ENCODE data around the gene GTPBP6.
A peak's percentile ranks its signal among the peaks of the same experiment; 100 is the strongest.
"Not testable (repeated sequence)": the region's sequence is repeated elsewhere in the genome, so short reads cannot be mapped to it uniquely, and the experiment has no call there.

GTPBP6 gene

GRCh38 chrX:314781-315595 is 3.6 kb downstream of the GTPBP6 start:
- DNase-seq = no peak

DNA sequence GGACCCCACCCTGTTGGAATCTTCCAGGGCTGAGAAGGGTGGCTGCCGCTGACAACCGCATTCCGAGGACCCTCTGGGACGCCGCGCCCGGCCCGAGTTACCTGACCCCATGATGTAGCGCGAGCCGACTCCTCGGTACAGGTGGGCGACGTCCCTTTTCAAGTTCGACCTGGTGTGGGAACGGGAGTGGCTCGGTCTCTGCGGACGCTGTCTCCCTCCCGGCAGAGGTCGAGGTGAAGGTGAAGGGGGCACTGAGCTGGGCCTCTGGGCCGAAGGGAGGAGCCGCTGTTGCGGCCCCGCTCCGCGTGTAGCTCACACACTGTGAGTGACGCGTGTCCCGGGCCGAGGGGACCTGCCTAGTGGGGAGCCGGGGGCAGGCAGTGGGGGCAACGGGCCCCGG is 4.5 kb downstream of the GTPBP6 start:
- DNase-seq = no peak

GRCh38 chrX:313546-313945 is 5.0 kb downstream of the GTPBP6 start:
- DNase-seq = no peak

DNA sequence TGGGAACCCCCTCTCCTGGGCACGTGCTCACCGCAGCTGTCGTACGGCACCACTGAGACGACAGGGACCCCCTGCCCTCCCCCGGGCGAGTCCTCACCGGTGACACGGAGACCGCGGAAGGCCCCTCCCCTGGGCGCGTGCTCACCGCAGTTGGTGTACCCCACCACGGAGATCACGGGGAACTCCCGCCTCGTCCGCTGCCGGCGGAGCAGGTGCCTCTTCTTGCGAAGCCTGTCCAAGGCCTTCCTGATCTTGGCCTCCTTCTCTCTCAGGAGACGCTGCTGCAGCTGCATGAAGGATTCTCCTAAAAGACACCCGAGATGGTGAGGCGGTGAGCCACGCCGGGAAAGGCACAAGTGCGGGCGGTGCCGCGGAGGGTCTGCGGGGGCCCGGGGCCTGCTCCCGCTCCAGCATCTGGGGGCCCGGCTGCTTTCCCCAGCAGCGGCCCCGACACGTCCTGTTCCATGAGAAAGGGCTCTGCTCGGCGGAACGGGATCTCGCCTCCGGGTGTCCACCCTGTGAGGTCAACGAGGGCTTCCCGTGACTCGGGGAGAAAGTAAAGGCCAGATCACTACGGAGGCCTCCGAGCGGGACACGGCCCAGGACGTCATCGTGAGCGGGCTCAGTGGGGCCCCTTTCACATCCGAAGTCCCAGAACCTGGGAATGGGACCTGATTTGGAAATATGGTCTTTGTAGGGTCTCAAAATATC is 5.8 kb downstream of the GTPBP6 start:
- DNase-seq = no peak

DNA sequence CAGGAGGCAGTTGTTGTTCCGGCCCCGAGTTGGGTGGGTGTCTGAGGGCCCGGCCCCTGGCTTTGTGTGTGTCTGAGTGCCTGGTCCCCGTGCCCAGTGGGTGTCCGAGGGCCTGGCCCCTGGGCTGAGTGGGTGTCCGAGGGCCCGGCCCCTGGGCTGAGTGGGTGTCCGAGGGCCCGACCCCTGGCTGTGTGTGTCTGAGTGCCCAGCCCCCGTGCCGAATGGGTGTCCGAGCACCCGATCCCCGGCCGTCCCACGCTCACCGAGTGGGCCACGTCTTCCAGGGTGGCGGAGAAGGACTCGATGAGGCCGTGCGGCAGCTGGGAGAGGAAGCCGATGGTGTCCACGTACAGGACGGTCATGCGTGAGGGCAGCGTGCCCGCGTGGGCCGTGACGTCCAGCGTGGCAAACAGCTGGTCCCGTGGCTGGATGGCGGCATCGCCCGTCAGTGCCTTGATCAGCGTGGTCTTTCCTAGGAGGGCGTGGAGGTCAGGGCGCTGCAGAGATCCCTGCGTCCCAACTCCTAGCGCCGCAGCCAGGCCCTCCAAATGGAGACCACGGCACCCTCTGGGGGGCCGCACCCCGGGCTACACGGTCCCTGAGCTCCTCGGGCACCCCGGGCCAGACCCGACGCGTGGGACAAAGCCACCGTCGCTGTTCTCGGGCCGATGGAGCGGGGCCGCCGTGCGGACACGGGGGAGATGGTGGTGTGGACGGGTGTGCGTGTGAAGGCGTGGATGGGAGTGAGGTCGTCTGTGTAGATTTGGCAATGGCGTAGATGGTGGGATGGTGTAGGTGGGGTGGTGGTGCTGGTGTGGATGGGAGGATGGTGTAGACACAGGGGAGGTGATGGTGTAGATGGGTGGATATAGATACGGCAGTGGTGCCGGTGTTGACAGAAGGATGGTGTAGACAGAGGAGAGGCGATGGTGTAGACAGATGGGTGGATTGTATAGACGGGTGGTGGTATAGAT is 7.2 kb downstream of the GTPBP6 start:
- peak in 1 of 5 experiments; percentile 5 for DNase-seq

- DNase-seq = no peak
Measured at GRCh38 chrX:310621-311155, 7.9 kb downstream of the GTPBP6 start.

DNA sequence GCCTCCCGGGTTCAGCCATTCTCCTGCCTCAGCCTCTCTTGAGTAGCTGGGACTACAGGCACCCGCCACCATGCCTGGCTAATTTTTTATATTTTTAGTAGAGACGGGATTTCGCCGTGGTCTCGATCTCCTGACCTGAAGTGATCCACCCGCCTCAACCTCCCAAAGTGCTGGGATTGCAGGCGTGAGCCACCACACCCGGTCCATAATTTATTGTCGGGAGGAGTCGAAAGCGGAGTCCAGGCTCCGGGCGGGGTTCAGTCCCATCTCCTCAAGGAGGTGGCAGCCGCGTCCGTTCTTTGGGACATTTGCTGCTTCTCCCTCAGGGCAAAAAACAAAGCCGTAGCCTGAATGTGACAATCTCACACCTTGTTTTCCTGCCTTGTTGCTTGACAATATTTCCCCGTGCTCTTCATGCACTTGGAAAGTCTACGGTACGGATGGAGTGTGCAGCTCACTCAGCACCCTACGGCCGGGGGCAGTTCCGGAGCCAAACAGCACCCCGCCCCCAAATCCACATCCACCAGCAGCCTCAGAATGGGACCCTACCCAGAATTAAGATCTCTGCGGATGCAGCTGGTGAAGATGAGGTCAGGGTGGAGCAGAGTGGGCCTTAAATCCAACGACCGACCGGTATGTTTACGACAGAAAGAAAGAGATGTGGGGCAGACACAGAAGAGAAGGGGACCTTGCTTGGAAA is 9.6 kb downstream of the GTPBP6 start:
- no peak for DNase-seq

DNA sequence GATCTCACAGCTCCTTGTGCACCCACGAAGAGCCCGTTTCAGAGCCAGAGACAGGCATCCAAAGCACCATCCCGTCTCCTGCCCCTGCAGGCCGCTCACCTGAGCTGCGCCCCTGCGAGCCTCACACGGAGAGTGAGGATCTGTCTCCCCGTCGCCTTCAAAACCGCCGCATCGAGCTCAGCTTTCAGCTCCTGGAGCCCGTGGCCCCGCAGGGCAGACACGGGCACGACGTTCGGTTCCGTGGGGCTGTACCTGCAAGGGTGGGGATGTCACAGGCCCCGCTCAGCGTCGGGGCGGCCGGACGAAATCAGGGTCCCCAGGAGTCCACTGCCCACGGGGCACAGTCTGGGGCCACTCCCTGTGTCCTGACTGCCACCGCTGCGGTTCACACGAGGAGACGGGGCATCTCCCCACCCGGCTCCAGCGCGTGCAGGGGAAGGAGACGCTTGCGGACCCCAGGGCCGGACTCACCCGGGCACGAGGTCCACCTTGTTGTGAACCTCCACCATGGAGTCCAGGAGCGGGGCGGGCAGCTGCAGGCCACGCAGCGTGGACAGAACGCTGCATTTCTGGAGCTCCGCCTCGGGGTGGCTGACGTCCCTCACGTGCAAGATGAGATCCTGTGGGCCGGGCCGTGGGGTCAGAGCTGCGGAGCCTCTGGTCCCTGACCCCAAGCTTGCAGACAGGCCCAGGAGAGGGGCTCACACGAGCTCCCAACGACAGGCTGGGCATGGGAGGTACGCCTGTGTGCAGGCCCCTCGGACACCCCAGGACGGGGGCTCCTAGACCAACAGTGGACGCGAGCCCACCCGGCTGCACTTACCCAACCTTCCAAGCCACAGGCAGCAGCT is 11.1 kb downstream of the GTPBP6 start:
- DNase-seq = no peak

- not testable (repeated sequence) for DNase-seq
Measured at GRCh38 chrX:306614-307251, 11.9 kb downstream of the GTPBP6 start.

DNA sequence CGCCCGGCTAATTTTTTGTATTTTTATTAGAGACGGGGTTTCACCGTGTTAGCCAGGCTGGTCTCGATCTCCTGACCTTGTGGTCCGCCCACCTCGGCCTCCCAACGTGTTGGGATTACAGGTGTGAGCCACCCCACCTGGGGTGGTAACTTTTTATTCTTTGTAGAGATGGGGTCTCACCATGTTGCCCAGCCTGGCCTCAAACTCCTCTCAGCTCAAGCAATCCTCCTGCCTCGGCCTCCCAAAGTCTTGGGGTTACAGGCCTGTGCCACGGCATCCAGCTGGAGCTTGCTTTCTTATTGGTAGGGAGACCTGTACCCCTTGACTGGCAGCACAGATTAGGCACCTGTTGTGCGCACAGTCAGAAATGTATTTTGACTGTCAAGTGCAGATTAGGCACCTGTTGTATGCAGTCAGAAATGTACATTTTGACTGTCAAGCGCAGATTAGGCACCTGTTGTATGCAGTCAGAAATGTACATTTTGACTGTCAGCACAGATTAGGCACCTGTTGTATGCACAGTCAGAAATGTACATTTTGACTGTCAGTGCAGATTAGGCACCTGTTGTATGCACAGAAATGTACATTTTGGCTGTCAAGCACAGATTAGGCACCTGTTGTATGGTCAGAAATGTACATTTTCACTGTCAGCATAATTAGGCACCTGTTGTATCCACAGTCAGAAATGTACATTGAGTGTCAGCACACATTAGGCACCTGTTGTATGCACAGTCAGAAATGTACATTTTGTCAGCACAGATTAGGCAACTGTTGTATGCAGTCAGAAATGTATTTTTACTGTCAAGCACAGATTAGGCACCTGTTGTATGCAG is 12.6 kb downstream of the GTPBP6 start:
- DNase-seq = not testable (repeated sequence)

GRCh38 chrX:302975-303374 is 15.6 kb downstream of the GTPBP6 start:
- no peak for DNase-seq

- DNase-seq = no peak
Measured at GRCh38 chrX:300334-300733, 18.3 kb downstream of the GTPBP6 start.

GRCh38 chrX:298993-299392 is 19.6 kb downstream of the GTPBP6 start:
- DNase-seq = no peak

DNA sequence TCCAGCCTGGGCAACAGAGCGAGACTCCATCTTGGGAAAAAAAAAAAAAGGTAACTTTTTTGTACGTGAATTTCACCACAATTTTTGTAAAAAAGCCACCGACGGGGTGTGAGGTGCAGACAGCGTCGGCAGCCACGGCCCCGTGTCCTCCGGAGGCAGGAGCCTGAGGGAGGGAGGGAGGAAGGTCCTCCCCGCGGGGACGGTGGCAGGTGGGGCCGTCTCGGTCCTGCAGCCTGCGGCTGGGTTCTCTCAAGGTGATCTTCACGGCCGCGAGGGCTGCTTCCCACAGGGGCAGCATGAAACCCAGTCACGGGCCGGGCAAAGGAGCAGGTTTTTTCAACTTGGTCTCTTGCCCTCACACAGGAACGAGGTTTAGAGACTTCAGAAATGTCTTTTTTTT is 23.5 kb downstream of the GTPBP6 start:
- no peak for DNase-seq

DNA sequence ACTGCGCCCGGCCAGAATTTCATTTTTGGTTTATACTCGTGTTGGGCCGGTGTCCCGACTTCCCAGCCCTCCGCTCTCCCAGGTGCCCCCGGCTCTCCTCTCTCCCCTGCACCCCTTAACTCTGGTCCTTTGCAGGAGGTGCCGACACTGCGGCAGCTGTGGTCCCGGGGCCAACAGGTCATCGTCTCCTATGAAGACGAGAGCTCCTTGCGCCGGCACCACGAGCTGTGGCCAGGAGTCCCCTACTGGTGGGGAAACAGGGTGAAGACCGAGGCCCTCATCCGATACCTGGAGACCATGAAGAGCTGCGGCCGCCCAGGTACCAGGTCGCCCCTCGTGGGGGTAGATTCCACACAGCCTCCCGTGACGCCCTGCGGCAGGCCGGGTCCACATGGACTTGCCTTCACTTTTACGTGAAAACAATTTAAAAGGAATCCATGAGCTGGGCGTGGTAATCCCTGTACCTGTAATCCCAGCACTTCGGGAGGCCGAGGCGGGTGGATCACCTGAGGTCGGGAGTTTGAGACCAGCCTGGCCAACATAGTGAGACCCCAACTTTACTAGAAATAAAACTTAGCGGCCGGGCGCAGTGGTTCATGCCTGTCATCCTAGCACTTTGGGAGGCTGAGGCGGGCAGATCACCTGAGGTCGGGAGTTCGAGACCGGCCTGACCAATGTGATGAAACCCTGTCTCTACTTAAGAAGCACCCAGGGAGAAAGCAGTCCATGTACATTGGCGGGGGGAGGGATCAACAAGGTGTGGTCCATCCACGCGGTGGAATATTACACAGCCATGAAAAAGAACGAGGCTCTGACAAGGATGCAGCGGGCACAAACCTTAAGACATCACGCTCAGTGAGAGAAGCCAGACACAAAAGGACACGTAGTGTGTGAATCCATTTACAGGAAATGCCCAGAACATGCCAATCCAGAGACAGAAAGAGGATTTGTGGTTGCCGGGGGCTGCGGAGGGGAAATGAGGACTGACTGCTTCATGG is 25.4 kb downstream of the GTPBP6 start:
- DNase-seq = no peak

- DNase-seq = no peak
Measured at GRCh38 chrX:291411-291901, 27.1 kb downstream of the GTPBP6 start.

- DNase-seq = no peak
Measured at GRCh38 chrX:290476-291166, 28.0 kb downstream of the GTPBP6 start.
